Neuronal stem cell (in vitro differentiated cells): ENCODE measurements around the gene ZNF592.

ENCODE experiments used
- DNase-seq: peaks from one replicate; pipeline ENCODE4 v3.0.0-alpha.2; 2013; ENCODE audit warnings: low spot score
- H2AFZ ChIP-seq: one replicate; pipeline ENCODE4 v1.6.1; 2013; ENCODE audit warnings: mild to moderate bottlenecking, low read length, inconsistent platforms
- H2AK5ac ChIP-seq: 2 replicates; pipeline ENCODE4 v1.6.1; 2013; ENCODE audit warnings: low read depth, mild to moderate bottlenecking, inconsistent platforms, low read length, moderate library complexity, mixed read lengths
- H2BK120ac ChIP-seq: 2 replicates; pipeline ENCODE4 v1.6.1; 2013; ENCODE audit warnings: low read depth, mild to moderate bottlenecking, inconsistent platforms, low read length, moderate library complexity, mixed read lengths
- H2BK12ac ChIP-seq: one replicate; pipeline ENCODE4 v1.6.1; 2013; ENCODE audit warnings: low read length, inconsistent platforms
- H2BK15ac ChIP-seq: 2 replicates; pipeline ENCODE4 v1.6.1; 2013; ENCODE audit warnings: mild to moderate bottlenecking, low read length, inconsistent platforms, mixed read lengths
- H2BK5ac ChIP-seq: one replicate; pipeline ENCODE4 v1.6.1; 2013; ENCODE audit warnings: inconsistent platforms, mild to moderate bottlenecking, low read length, moderate library complexity
- H3K14ac ChIP-seq: one replicate; pipeline ENCODE4 v1.6.1; 2013; ENCODE audit warnings: low read length, inconsistent platforms
- H3K18ac ChIP-seq: 2 replicates; pipeline ENCODE4 v1.6.1; 2013; ENCODE audit warnings: low read length, inconsistent platforms
- H3K23ac ChIP-seq: 2 replicates; pipeline ENCODE4 v1.6.1; 2013; ENCODE audit warnings: low read depth, mild to moderate bottlenecking, mixed read lengths, low read length, inconsistent platforms; ENCODE audit not compliant: poor library complexity
- H3K27ac ChIP-seq: replicated peaks from 3 replicates; pipeline ENCODE4 v1.5.1; 2013; ENCODE audit warnings: low read length, inconsistent platforms
- H3K27me3 ChIP-seq, 3 experiments: 2 replicates each; pipeline ENCODE4 v1.6.1; 2013; ENCODE audit warnings: low read length in 3 of 3, mild to moderate bottlenecking in 2 of 3, inconsistent platforms in 1 of 3, low read depth in 1 of 3, mixed read lengths in 1 of 3, moderate library complexity in 1 of 3; ENCODE audit not compliant: control insufficient read depth in 3 of 3, insufficient read depth in 3 of 3
- H3K36me3 ChIP-seq, 2 donors: replicated peaks in 1 of 2; 2 replicates each; pipeline ENCODE4 v1.6.1; 2013; ENCODE audit warnings: low read length in 2 of 2; ENCODE audit not compliant: control insufficient read depth in 2 of 2, insufficient read depth in 2 of 2
- H3K4ac ChIP-seq: 2 replicates; pipeline ENCODE4 v1.6.1; 2013; ENCODE audit warnings: inconsistent platforms, mild to moderate bottlenecking, low read length, moderate library complexity
- H3K4me1 ChIP-seq, 2 donors: 1 replicate in 1 of 2; 2 replicates in 1 of 2; pipeline ENCODE4 v1.6.1; 2013; ENCODE audit warnings: low read length in 2 of 2, low read depth in 1 of 2; ENCODE audit not compliant: control insufficient read depth in 2 of 2, insufficient read depth in 1 of 2
- H3K4me2 ChIP-seq: one replicate; pipeline ENCODE4 v1.6.1; 2013; ENCODE audit warnings: mild to moderate bottlenecking, low read length, inconsistent platforms; ENCODE audit not compliant: insufficient read depth, poor library complexity, severe bottlenecking
- H3K4me3 ChIP-seq, 2 donors: 2 replicates each; pipeline ENCODE4 v1.5.1; 2013; ENCODE audit warnings: low read length in 2 of 2, mild to moderate bottlenecking in 2 of 2, inconsistent platforms in 1 of 2, moderate library complexity in 1 of 2
- H3K79me1 ChIP-seq: one replicate; pipeline ENCODE4 v1.6.1; 2013; ENCODE audit warnings: low read depth, mild to moderate bottlenecking, inconsistent platforms, low read length, moderate library complexity
- H3K9ac ChIP-seq: one replicate; pipeline ENCODE4 v1.6.1; 2013; ENCODE audit warnings: mild to moderate bottlenecking, low read depth, low read length, inconsistent platforms; ENCODE audit not compliant: poor library complexity
- H3K9me3 ChIP-seq, 2 donors: replicated peaks in 1 of 2; 2 replicates each; pipeline versions ENCODE3 to v1.6.1; 2013; ENCODE audit warnings: low read length in 2 of 2, mild to moderate bottlenecking in 2 of 2, inconsistent platforms in 1 of 2, low read depth in 1 of 2, mixed read lengths in 1 of 2, moderate library complexity in 1 of 2; ENCODE audit not compliant: control insufficient read depth in 2 of 2, insufficient read depth in 1 of 2
- H4K8ac ChIP-seq: one replicate; pipeline ENCODE4 v1.6.1; 2013; ENCODE audit warnings: low read depth, mild to moderate bottlenecking, inconsistent platforms, low read length, moderate library complexity
- H4K91ac ChIP-seq: one replicate; pipeline ENCODE4 v1.6.1; 2013; ENCODE audit warnings: low read length, low read depth, mild to moderate bottlenecking, inconsistent platforms; ENCODE audit not compliant: poor library complexity
- WGBS, 2 donors: extraction: QIAGEN DNeasy Blood & Tissue Kit; methylation state at CpG; one replicate each; pipeline ENCODE4 v1.1.7; 2013; ENCODE audit warnings: missing lambda C conversion rate in 2 of 2, mixed read lengths in 1 of 2; ENCODE audit not compliant: insufficient read length in 2 of 2, insufficient replicate concordance in 1 of 2; ENCODE audit errors: extremely low coverage in 2 of 2; 5-methylcytosine and 5-hydroxymethylcytosine counted together

ZNF592 gene

GRCh38 chr15:84827246-84827645, 78.9 kb downstream of the ZNF592 start:
- H3K4me3 ChIP-seq = no peak overlapping the region
- no peaks in the 10 kb centered on the region for H3K79me1 ChIP-seq
- peaks cover 0 to 3% of the 10 kb centered on the region in 2 donors for H3K36me3 ChIP-seq
- DNase-seq = no peak
- peak overlapping the region; percentile 45 for H4K8ac ChIP-seq
- H2BK5ac ChIP-seq = no peak overlapping the region
- H4K91ac ChIP-seq = peak overlapping the region; percentile 2
- H3K9ac ChIP-seq = no peak overlapping the region
- H2BK12ac ChIP-seq = peak overlapping the region; percentile 41
- H3K9me3 ChIP-seq = no peaks in the 10 kb centered on the region
- H2BK120ac ChIP-seq = no peak overlapping the region
- no peak overlapping the region for H3K14ac ChIP-seq
- no peaks in the 10 kb centered on the region for H3K27me3 ChIP-seq
- H3K18ac ChIP-seq = no peak overlapping the region
- H3K23ac ChIP-seq = no peak overlapping the region
- H3K4ac ChIP-seq = no peak overlapping the region
- H3K27ac ChIP-seq = no peak overlapping the region
- WGBS, 2 donors = no CpG with 5 or more reads among the region's 9 CpGs
- no peak overlapping the region for H3K4me2 ChIP-seq
- no peak overlapping the region for H2AK5ac ChIP-seq
- H2AFZ ChIP-seq = no peak overlapping the region
- H3K4me1 ChIP-seq = peaks cover 0 to 5% of the 10 kb centered on the region in 2 donors
- no peak overlapping the region for H2BK15ac ChIP-seq

- Histone ChIP-seq H4K91ac (no peak overlapping the region), H3K18ac (no peak overlapping the region), H2AFZ (no peak overlapping the region), H3K4me2 (no peak overlapping the region), H3K36me3 (peaks cover 0 to 3% of the 10 kb centered on the region in 2 donors), H4K8ac (no peak overlapping the region), H2BK5ac (no peak overlapping the region), H3K27me3 (no peaks in the 10 kb centered on the region), H2BK120ac (no peak overlapping the region), H2BK15ac (no peak overlapping the region), H3K4me1 (no peaks in the 10 kb centered on the region), H3K9me3 (no peaks in the 10 kb centered on the region), H3K23ac (no peak overlapping the region), H3K4me3 (no peak overlapping the region), H3K27ac (no peak overlapping the region), H2AK5ac (no peak overlapping the region), H3K9ac (peak overlapping the region; percentile 51), H3K14ac (no peak overlapping the region), H3K4ac (no peak overlapping the region), H2BK12ac (no peak overlapping the region), H3K79me1 (no peaks in the 10 kb centered on the region)
- DNase-seq = no peak
- no CpG with 5 or more reads among the region's 14 CpGs for WGBS, 2 donors
These were observed 79.9 kb downstream of the ZNF592 start for GRCh38 chr15:84828086-84828908.

- H2AFZ ChIP-seq = no peak overlapping the region
- no peaks in the 10 kb centered on the region for H3K79me1 ChIP-seq
- H2AK5ac ChIP-seq = no peak overlapping the region
- no peaks in the 10 kb centered on the region for H3K9me3 ChIP-seq
- no peak overlapping the region for H2BK5ac ChIP-seq
- H2BK120ac ChIP-seq = no peak overlapping the region
- peaks cover 0 to 5% of the 10 kb centered on the region in 2 donors for H3K36me3 ChIP-seq
- no peak overlapping the region for H3K18ac ChIP-seq
- DNase-seq = no peak
- peak overlapping the region in 1 of 2 donors; percentile 31 for H3K4me3 ChIP-seq
- H3K4me1 ChIP-seq = no peaks in the 10 kb centered on the region
- no peaks in the 10 kb centered on the region for H3K27me3 ChIP-seq
- no CpG with 5 or more reads among the region's 8 CpGs for WGBS, 2 donors
- H4K8ac ChIP-seq = no peak overlapping the region
- H3K14ac ChIP-seq = no peak overlapping the region
- H4K91ac ChIP-seq = no peak overlapping the region
- no peak overlapping the region for H3K4me2 ChIP-seq
- H3K9ac ChIP-seq = no peak overlapping the region
- no peak overlapping the region for H3K23ac ChIP-seq
- no peak overlapping the region for H2BK12ac ChIP-seq
- no peak overlapping the region for H2BK15ac ChIP-seq
- no peak overlapping the region for H3K4ac ChIP-seq
- H3K27ac ChIP-seq = no peak overlapping the region
These were observed 81.0 kb downstream of the ZNF592 start for GRCh38 chr15:84829428-84829827.

GRCh38 chr15:84830036-84830435, 81.6 kb downstream of the ZNF592 start:
- no peak for DNase-seq
- no peak overlapping the region for H2AFZ ChIP-seq
- no peak overlapping the region for H3K18ac ChIP-seq
- H2BK12ac ChIP-seq = no peak overlapping the region
- no peak overlapping the region for H4K91ac ChIP-seq
- H2AK5ac ChIP-seq = no peak overlapping the region
- no peak overlapping the region for H2BK120ac ChIP-seq
- H3K23ac ChIP-seq = no peak overlapping the region
- no peak overlapping the region for H3K14ac ChIP-seq
- peaks cover 0 to 5% of the 10 kb centered on the region in 2 donors for H3K36me3 ChIP-seq
- H3K4me3 ChIP-seq = no peak overlapping the region
- H2BK5ac ChIP-seq = no peak overlapping the region
- H3K79me1 ChIP-seq = no peaks in the 10 kb centered on the region
- no peaks in the 10 kb centered on the region for H3K9me3 ChIP-seq
- H3K27ac ChIP-seq = no peak overlapping the region
- no peak overlapping the region for H3K9ac ChIP-seq
- no peaks in the 10 kb centered on the region for H3K4me1 ChIP-seq
- no CpG with 5 or more reads among the region's 2 CpGs for WGBS, 2 donors
- H3K4ac ChIP-seq = no peak overlapping the region
- H3K27me3 ChIP-seq = no peaks in the 10 kb centered on the region
- H4K8ac ChIP-seq = no peak overlapping the region
- H3K4me2 ChIP-seq = no peak overlapping the region
- H2BK15ac ChIP-seq = no peak overlapping the region
